Measurements from ENCODE around the gene PTPRM. TPM values are rescaled to one million over a fixed set of nuclear protein-coding genes. Genes with fewer than 3 reads are reported as not detected.

The PTPRM gene
- total RNA-seq, 1 experiment from 2014 or later, result 100.0 TPM

DNA sequence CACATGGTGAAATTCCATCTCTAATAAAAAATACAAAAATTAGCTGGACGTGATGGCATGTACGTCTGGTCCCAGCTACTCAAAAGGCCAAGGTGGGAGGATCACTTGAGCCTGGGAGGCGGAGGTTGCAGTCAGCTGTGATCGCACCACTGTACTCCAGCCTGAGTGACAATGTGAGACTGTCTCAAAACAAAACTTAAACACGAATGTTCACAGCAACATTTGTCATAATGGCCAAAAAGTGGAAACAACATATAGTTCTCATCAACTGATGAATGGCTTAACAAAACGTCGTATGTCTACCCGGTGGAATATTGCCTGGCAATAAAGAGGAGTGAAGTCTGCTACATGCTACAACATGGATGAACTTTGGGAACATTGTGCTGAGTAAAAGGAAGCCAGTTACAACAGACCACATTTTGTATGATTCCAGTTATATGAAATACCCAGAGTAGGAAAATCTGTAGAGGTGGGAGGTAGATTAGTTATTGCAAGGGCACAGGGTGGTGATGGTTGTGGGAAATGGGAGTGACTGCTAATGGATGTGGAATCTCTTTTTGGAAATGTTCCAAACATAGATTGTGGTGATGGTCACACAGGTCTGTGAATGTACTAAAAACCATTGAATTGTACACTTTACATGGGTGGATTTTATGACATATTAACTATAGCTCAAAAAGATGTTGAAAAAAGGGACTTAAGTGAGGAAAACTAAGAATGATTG is 478.2 kb downstream of the PTPRM start:
- H3K36me3 ChIP-seq (ENCODE audit: control insufficient read depth, insufficient read depth, low read length), result no peaks in the 10 kb centered on the region
- TF ChIP-seq, protein P1, sequence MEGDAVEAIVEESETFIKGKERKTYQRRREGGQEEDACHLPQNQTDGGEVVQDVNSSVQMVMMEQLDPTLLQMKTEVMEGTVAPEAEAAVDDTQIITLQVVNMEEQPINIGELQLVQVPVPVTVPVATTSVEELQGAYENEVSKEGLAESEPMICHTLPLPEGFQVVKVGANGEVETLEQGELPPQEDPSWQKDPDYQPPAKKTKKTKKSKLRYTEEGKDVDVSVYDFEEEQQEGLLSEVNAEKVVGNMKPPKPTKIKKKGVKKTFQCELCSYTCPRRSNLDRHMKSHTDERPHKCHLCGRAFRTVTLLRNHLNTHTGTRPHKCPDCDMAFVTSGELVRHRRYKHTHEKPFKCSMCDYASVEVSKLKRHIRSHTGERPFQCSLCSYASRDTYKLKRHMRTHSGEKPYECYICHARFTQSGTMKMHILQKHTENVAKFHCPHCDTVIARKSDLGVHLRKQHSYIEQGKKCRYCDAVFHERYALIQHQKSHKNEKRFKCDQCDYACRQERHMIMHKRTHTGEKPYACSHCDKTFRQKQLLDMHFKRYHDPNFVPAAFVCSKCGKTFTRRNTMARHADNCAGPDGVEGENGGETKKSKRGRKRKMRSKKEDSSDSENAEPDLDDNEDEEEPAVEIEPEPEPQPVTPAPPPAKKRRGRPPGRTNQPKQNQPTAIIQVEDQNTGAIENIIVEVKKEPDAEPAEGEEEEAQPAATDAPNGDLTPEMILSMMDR (IDR thresholded peaks at IDR 0.05; ENCODE audit: insufficient read depth in 1 of 2, low read depth in 1 of 2, low read length in 1 of 2, severe bottlenecking in 1 of 2, unreplicated experiment in 1 of 2), result no peak
- no peaks in the 10 kb centered on the region; the same call in 1 of the 2 replicates for H3K4me1 ChIP-seq
- ChIA-PET POLR2A (no interaction called here), CTCF (no interaction called here)
- Mint-ChIP-seq H3K9me3 (ENCODE audit: unreplicated experiment) (no peaks in the 10 kb centered on the region), H3K4me3 (ENCODE audit: unreplicated experiment) (no peak overlapping the region), H3K4me1 (ENCODE audit: low read depth, unreplicated experiment) (no peaks in the 10 kb centered on the region), H3K27me3 (ENCODE audit: insufficient read depth, unreplicated experiment) (no peaks in the 10 kb centered on the region), H3K36me3 (ENCODE audit: insufficient read depth, unreplicated experiment) (peaks cover 19% of the 10 kb centered on the region), H3K27ac (ENCODE audit: unreplicated experiment) (no peak overlapping the region)
- no peaks in the 10 kb centered on the region for H3K27me3 ChIP-seq (replicated peaks; ENCODE audit: control insufficient read depth, insufficient read depth, low read length)
- no peaks in the 10 kb centered on the region for H3K9me3 ChIP-seq
- no peak overlapping the region for H3K4me3 ChIP-seq (ENCODE audit: low read depth, low read length)
- intact Hi-C loops (cut with micrococcal nuclease; ENCODE audit: unreplicated experiment), result no loop called here
- no peak for DNase-seq
- BruUV-seq (replicated peaks), result no TSS peak

DNA sequence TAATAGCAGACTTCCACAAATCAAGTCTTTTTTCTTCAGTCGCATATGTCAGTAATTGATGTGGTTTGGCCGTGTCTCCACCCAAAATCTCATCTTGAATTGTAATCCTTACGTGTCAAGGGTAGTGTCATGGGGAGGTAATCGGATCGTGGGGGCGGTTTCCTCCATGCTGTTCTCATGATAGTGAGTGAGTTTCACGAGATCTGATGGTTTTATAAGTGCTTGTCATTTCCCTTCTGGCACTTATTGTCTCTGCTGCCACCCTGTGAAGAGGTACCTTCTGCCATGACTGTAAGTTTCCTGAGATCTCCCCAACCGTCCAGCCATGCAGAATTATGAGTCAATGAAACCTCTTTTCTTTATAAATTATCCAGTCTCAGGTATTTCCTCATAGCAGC is 478.8 kb downstream of the PTPRM start:
- no peak overlapping the region for H3K27ac Mint-ChIP-seq (ENCODE audit: unreplicated experiment)

DNA sequence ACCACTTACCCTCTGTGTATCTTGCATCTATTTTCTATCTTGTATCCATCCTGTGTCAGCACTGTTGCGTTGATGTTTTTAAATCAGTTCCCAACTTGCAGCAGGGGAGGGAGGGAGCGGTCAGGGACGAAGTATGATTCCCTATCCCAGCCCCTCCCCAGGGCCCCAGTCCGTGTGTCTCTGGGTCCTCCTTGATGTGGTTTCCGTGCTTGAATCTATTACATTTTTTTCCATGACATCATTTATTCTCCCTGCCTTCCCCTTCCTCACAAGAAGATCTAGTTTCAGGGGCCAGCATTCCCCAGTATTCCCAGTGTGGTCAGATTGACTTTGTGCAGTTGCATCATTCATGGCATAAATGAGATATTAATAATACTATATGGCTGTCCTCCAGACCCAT is 479.3 kb downstream of the PTPRM start:
- TF ChIP-seq, protein P1 (IDR thresholded peaks at IDR 0.05; ENCODE audit: insufficient read depth in 1 of 2, low read depth in 1 of 2, low read length in 1 of 2, severe bottlenecking in 1 of 2, unreplicated experiment in 1 of 2), result no peak
- Mint-ChIP-seq H3K4me1 (ENCODE audit: low read depth, unreplicated experiment) (no peaks in the 10 kb centered on the region), H3K9me3 (ENCODE audit: unreplicated experiment) (no peaks in the 10 kb centered on the region), H3K27ac (ENCODE audit: unreplicated experiment) (no peak overlapping the region), H3K27me3 (ENCODE audit: insufficient read depth, unreplicated experiment) (no peaks in the 10 kb centered on the region), H3K36me3 (ENCODE audit: insufficient read depth, unreplicated experiment) (peaks cover 19% of the 10 kb centered on the region), H3K4me3 (ENCODE audit: unreplicated experiment) (no peak overlapping the region)
- Histone ChIP-seq H3K36me3 (ENCODE audit: control insufficient read depth, insufficient read depth, low read length) (no peaks in the 10 kb centered on the region), H3K4me3 (ENCODE audit: low read depth, low read length) (no peak overlapping the region), H3K27me3 (replicated peaks; ENCODE audit: control insufficient read depth, insufficient read depth, low read length) (no peaks in the 10 kb centered on the region), H3K9me3 (no peaks in the 10 kb centered on the region), H3K4me1 (no peaks in the 10 kb centered on the region; the same call in 1 of the 2 replicates)
- CTCF ChIA-PET, result no interaction called here
- POLR2A ChIA-PET, result no interaction called here
- intact Hi-C loops (cut with micrococcal nuclease; ENCODE audit: unreplicated experiment), result no loop called here
- no TSS peak for BruUV-seq (replicated peaks)
- DNase-seq, result no peak

More for the DNA sequence above, 478.8 kb downstream of the PTPRM start:
- TF ChIP-seq, protein P1 (IDR thresholded peaks at IDR 0.05; ENCODE audit: insufficient read depth in 1 of 2, low read depth in 1 of 2, low read length in 1 of 2, severe bottlenecking in 1 of 2, unreplicated experiment in 1 of 2), result no peak
- Mint-ChIP-seq H3K4me3 (ENCODE audit: unreplicated experiment) (no peak overlapping the region), H3K36me3 (ENCODE audit: insufficient read depth, unreplicated experiment) (peaks cover 19% of the 10 kb centered on the region), H3K27me3 (ENCODE audit: insufficient read depth, unreplicated experiment) (no peaks in the 10 kb centered on the region), H3K9me3 (ENCODE audit: unreplicated experiment) (no peaks in the 10 kb centered on the region), H3K4me1 (ENCODE audit: low read depth, unreplicated experiment) (no peaks in the 10 kb centered on the region)
- Histone ChIP-seq H3K4me1 (no peaks in the 10 kb centered on the region; the same call in 1 of the 2 replicates), H3K4me3 (ENCODE audit: low read depth, low read length) (no peak overlapping the region), H3K36me3 (ENCODE audit: control insufficient read depth, insufficient read depth, low read length) (no peaks in the 10 kb centered on the region), H3K9me3 (no peaks in the 10 kb centered on the region), H3K27me3 (replicated peaks; ENCODE audit: control insufficient read depth, insufficient read depth, low read length) (no peaks in the 10 kb centered on the region)
- ChIA-PET CTCF (no interaction called here), POLR2A (no interaction called here)
- intact Hi-C loops (cut with micrococcal nuclease; ENCODE audit: unreplicated experiment), result no loop called here
- BruUV-seq (replicated peaks), result no TSS peak
- no peak for DNase-seq

All from Caco-2 (cell line).